ENCODE results near the gene MYRIP.

DNA sequence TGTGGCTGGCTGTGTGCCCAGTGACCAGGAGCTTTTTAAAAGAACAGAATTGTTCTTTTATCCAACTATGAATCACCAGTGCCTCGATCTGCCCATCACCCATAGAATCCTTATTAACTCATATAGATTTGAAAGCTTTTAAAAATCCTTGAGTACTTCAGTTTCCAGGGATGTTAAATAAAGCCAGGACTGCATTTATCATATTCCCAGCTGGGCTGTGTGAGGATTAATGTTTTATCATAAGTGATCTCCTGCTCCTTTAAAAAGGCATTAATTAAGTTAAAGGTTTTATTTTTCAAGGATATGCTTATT is 234.0 kb downstream of the MYRIP start:
- TF ChIP-seq, protein P1, sequence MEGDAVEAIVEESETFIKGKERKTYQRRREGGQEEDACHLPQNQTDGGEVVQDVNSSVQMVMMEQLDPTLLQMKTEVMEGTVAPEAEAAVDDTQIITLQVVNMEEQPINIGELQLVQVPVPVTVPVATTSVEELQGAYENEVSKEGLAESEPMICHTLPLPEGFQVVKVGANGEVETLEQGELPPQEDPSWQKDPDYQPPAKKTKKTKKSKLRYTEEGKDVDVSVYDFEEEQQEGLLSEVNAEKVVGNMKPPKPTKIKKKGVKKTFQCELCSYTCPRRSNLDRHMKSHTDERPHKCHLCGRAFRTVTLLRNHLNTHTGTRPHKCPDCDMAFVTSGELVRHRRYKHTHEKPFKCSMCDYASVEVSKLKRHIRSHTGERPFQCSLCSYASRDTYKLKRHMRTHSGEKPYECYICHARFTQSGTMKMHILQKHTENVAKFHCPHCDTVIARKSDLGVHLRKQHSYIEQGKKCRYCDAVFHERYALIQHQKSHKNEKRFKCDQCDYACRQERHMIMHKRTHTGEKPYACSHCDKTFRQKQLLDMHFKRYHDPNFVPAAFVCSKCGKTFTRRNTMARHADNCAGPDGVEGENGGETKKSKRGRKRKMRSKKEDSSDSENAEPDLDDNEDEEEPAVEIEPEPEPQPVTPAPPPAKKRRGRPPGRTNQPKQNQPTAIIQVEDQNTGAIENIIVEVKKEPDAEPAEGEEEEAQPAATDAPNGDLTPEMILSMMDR (IDR thresholded peaks at IDR 0.05) = no peak
- no peak for TF ChIP-seq POLR2A (IDR thresholded peaks at IDR 0.05)
